ENCODE measurements around the gene SP6.

SP6 gene

GRCh38 chr17:47821424-47822391 is 29.3 kb downstream of the SP6 start, which contains the start of gene OSBPL7:
Gene OSBPL7, minus strand, starts transcription at chr17:47821794. Its CDS starts 1,516 bp downstream, at chr17:47820278.
- no peaks in the 10 kb centered on the region for H3F3A ChIP-seq (ENCODE audit: insufficient read depth)
- peaks cover 12% of the 10 kb centered on the region; the same call in 1 of the 2 replicates for H3K79me2 ChIP-seq (ENCODE audit: insufficient read depth, low read length)
- no peaks in the 10 kb centered on the region for H4K20me1 ChIP-seq (ENCODE audit: low read depth, low read length)
- H3K36me3 ChIP-seq (ENCODE audit: low read length): no peaks in the 10 kb centered on the region
- peak within 1 kb of the TSS; percentile 78 for H3K4me3 ChIP-seq (ENCODE audit: insufficient read depth, low read length, poor library complexity, severe bottlenecking)
- no peaks in the 10 kb centered on the region for H3K27me3 ChIP-seq (ENCODE audit: low read length)
- H3K9ac ChIP-seq (ENCODE audit: low read length): peak within 1 kb of the TSS; percentile 80
- no peaks in the 10 kb centered on the region for H3K9me2 ChIP-seq (replicated peaks; ENCODE audit: insufficient read depth, low read length)
- peak within 1 kb of the TSS; percentile 47 for H2AFZ ChIP-seq (ENCODE audit: low read depth, low read length, severe bottlenecking)
- H3K27ac ChIP-seq (ENCODE audit: low read depth, low read length): 0 out of 2 replicates have a peak within 1 kb of the TSS, but pooled peaks have one; percentile 1
- peak within 1 kb of the TSS; percentile 87 for H3K4me2 ChIP-seq (ENCODE audit: low read depth, low read length, poor library complexity, severe bottlenecking)
- H3K9me3 ChIP-seq (ENCODE audit: insufficient read depth, low read length): no peaks in the 10 kb centered on the region
- peak; percentile 83 for TF ChIP-seq CTCF (IDR thresholded peaks at IDR 0.05; ENCODE audit: insufficient read depth, low read length, poor library complexity, severe bottlenecking)
- TF ChIP-seq EZH2phosphoT487 (conservative IDR thresholded peaks at IDR 0.05; ENCODE audit: low read length): no peak

GRCh38 chr17:47821031-47821423 is 29.9 kb downstream of the SP6 start:
- Histone ChIP-seq H3K36me3 (ENCODE audit: low read length) (no peaks in the 10 kb centered on the region), H3K27me3 (ENCODE audit: low read length) (no peaks in the 10 kb centered on the region), H3K79me2 (ENCODE audit: insufficient read depth, low read length) (peaks cover 12% of the 10 kb centered on the region; the same call in 1 of the 2 replicates), H3K4me2 (ENCODE audit: low read depth, low read length, poor library complexity, severe bottlenecking) (peak overlapping the region; percentile 87), H3K9me2 (replicated peaks; ENCODE audit: insufficient read depth, low read length) (no peaks in the 10 kb centered on the region), H2AFZ (ENCODE audit: low read depth, low read length, severe bottlenecking) (peak overlapping the region; percentile 47), H3K9ac (ENCODE audit: low read length) (peak overlapping the region; percentile 80), H4K20me1 (ENCODE audit: low read depth, low read length) (no peaks in the 10 kb centered on the region), H3K9me3 (ENCODE audit: insufficient read depth, low read length) (no peaks in the 10 kb centered on the region), H3K27ac (ENCODE audit: low read depth, low read length) (no peak overlapping the region), H3F3A (ENCODE audit: insufficient read depth) (no peaks in the 10 kb centered on the region), H3K4me3 (ENCODE audit: insufficient read depth, low read length, poor library complexity, severe bottlenecking) (peak overlapping the region; percentile 78)
- TF ChIP-seq EZH2phosphoT487 (conservative IDR thresholded peaks at IDR 0.05; ENCODE audit: low read length) (no peak), CTCF (IDR thresholded peaks at IDR 0.05; ENCODE audit: insufficient read depth, low read length, poor library complexity, severe bottlenecking) (no peak)

- no peaks in the 10 kb centered on the region for H3K9me2 ChIP-seq (replicated peaks; ENCODE audit: insufficient read depth, low read length)
- no peaks in the 10 kb centered on the region for H3K9me3 ChIP-seq (ENCODE audit: insufficient read depth, low read length)
- no peaks in the 10 kb centered on the region for H3F3A ChIP-seq (ENCODE audit: insufficient read depth)
- no peaks in the 10 kb centered on the region for H4K20me1 ChIP-seq (ENCODE audit: low read depth, low read length)
- H3K4me2 ChIP-seq (ENCODE audit: low read depth, low read length, poor library complexity, severe bottlenecking): peak overlapping the region; percentile 87
- H3K9ac ChIP-seq (ENCODE audit: low read length): peak overlapping the region; percentile 80
- H2AFZ ChIP-seq (ENCODE audit: low read depth, low read length, severe bottlenecking): no peak overlapping the region
- TF ChIP-seq EZH2phosphoT487 (conservative IDR thresholded peaks at IDR 0.05; ENCODE audit: low read length) (no peak), CTCF (IDR thresholded peaks at IDR 0.05; ENCODE audit: insufficient read depth, low read length, poor library complexity, severe bottlenecking) (no peak)
- no peak overlapping the region for H3K27ac ChIP-seq (ENCODE audit: low read depth, low read length)
- H3K4me3 ChIP-seq (ENCODE audit: insufficient read depth, low read length, poor library complexity, severe bottlenecking): peak overlapping the region; percentile 78
- H3K36me3 ChIP-seq (ENCODE audit: low read length): no peaks in the 10 kb centered on the region
- peaks cover 12% of the 10 kb centered on the region; the same call in 1 of the 2 replicates for H3K79me2 ChIP-seq (ENCODE audit: insufficient read depth, low read length)
- no peaks in the 10 kb centered on the region for H3K27me3 ChIP-seq (ENCODE audit: low read length)
These were observed 30.8 kb downstream of the SP6 start for GRCh38 chr17:47820033-47820789.
